Activated B cell treated with CpG ODN at 0.5 μM for 24 hours (primary cell): ENCODE measurements around the gene FAM3B. TPM values are rescaled to one million over a fixed set of nuclear protein-coding genes. Genes with fewer than 3 reads are reported as not detected.

Source experiments
- ATAC-seq: fragments of 200-7000 bp; cut with Tn5 transposase; one replicate; pipeline ENCODE4 v1.10.0; 2021; ENCODE audit warnings: low read depth, mild to moderate bottlenecking, moderate library complexity
- CTCF ChIA-PET: fragments of 350-600 bp; sonication (Branson Sonifier 250); formaldehyde crosslinking; loops from one replicate; lab custom pipeline; 2021; ENCODE audit warnings: antibody characterized with exemption; lab: Charles Lee
- POLR2A ChIA-PET: fragments of 350-600 bp; sonication (Branson Sonifier 250); formaldehyde crosslinking; loops from one replicate; lab custom pipeline; 2021; ENCODE audit warnings: antibody characterized with exemption; lab: Charles Lee
- DNase-seq: peaks from one replicate; pipeline ENCODE4 v3.0.0; 2022
- H3K27ac Mint-ChIP-seq: one replicate; pipeline ENCODE4 v1.8.0; 2020; ENCODE audit warnings: mixed read lengths
- H3K27me3 Mint-ChIP-seq: one replicate; pipeline ENCODE4 v1.8.0; 2021; ENCODE audit warnings: mixed read lengths
- H3K36me3 Mint-ChIP-seq: one replicate; pipeline ENCODE4 v1.8.0; 2021; ENCODE audit warnings: low read depth, mixed read lengths
- H3K4me1 Mint-ChIP-seq: one replicate; pipeline ENCODE4 v1.8.0; 2021; ENCODE audit warnings: mixed read lengths
- H3K4me3 Mint-ChIP-seq: one replicate; pipeline ENCODE4 v1.8.0; 2020; ENCODE audit warnings: mild to moderate bottlenecking, mixed read lengths
- H3K9me3 Mint-ChIP-seq: one replicate; pipeline ENCODE4 v1.8.0; 2020; ENCODE audit warnings: mixed read lengths
- CTCF ChIP-seq: fragments of 200-600 bp; IDR thresholded peaks from one replicate; pipeline ENCODE4 v1.8.0; 2022; ENCODE audit warnings: antibody characterized with exemption, mild to moderate bottlenecking
- intact Hi-C: fragments of 100-400 bp; cut with micrococcal nuclease; formaldehyde crosslinking; loops from one replicate; pipeline ENCODE4 v1.15.1; 2024
- total RNA-seq: library from RNA; stranded (reverse); gene quantifications from 2 replicates; pipeline ENCODE4 v1.2.3, GENCODE V29; 2022

The FAM3B gene
- total RNA-seq, 1 donor from 2014 or later: not detected

GRCh38 chr21:41396558-41397075 lies 80.0 kb downstream of the FAM3B start:
- Mint-ChIP-seq H3K4me1 (peaks cover 17% of the 10 kb centered on the region), H3K27me3 (no peaks in the 10 kb centered on the region), H3K27ac (no peak overlapping the region), H3K4me3 (no peak overlapping the region), H3K36me3 (peaks cover 80% of the 10 kb centered on the region), H3K9me3 (no peaks in the 10 kb centered on the region)
- DNase-seq (no peak), ATAC-seq (no peak)
- no peak for TF ChIP-seq CTCF
- intact Hi-C loops: no loop called here
- ChIA-PET CTCF (no interaction called here), POLR2A (interaction anchor here (1.6 kb wide), 1 partner anchor 29 kb away, joined by 4 read pairs; the partner anchor contains the start of gene MX1)

- Mint-ChIP-seq H3K4me1 (peaks cover 17% of the 10 kb centered on the region), H3K27me3 (no peaks in the 10 kb centered on the region), H3K36me3 (peaks cover 84% of the 10 kb centered on the region), H3K4me3 (no peak overlapping the region), H3K27ac (no peak overlapping the region), H3K9me3 (no peaks in the 10 kb centered on the region)
- intact Hi-C loops: no loop called here
- no peak for ATAC-seq
- DNase-seq: no peak
- TF ChIP-seq CTCF: no peak
- CTCF ChIA-PET: no interaction called here
- POLR2A ChIA-PET: interaction anchor here (1.6 kb wide), 1 partner anchor 28 kb away, joined by 4 read pairs; the partner anchor contains the start of gene MX1
Observed at GRCh38 chr21:41397471-41397891, 80.9 kb downstream of the FAM3B start.

- ATAC-seq (no peak), DNase-seq (no peak)
- peaks cover 17% of the 10 kb centered on the region for H3K4me1 Mint-ChIP-seq
- H3K27ac Mint-ChIP-seq: no peak overlapping the region
- no peaks in the 10 kb centered on the region for H3K27me3 Mint-ChIP-seq
- TF ChIP-seq CTCF: no peak
- H3K4me3 Mint-ChIP-seq: no peak overlapping the region
- intact Hi-C loops: no loop called here
- H3K9me3 Mint-ChIP-seq: no peaks in the 10 kb centered on the region
- ChIA-PET CTCF (no interaction called here), POLR2A (no interaction called here)
- H3K36me3 Mint-ChIP-seq: peaks cover 90% of the 10 kb centered on the region
Observed at GRCh38 chr21:41398251-41398650, 81.7 kb downstream of the FAM3B start.

GRCh38 chr21:41398831-41399230 lies 82.2 kb downstream of the FAM3B start:
- TF ChIP-seq CTCF: no peak
- Mint-ChIP-seq H3K4me1 (peaks cover 17% of the 10 kb centered on the region), H3K9me3 (no peaks in the 10 kb centered on the region), H3K36me3 (peaks cover 89% of the 10 kb centered on the region), H3K27me3 (no peaks in the 10 kb centered on the region), H3K27ac (no peak overlapping the region), H3K4me3 (no peak overlapping the region)
- intact Hi-C loops: no loop called here
- DNase-seq (no peak), ATAC-seq (no peak)
- ChIA-PET CTCF (no interaction called here), POLR2A (no interaction called here)

- peaks cover 17% of the 10 kb centered on the region for H3K4me1 Mint-ChIP-seq
- DNase-seq (no peak), ATAC-seq (no peak)
- no peak overlapping the region for H3K4me3 Mint-ChIP-seq
- no peaks in the 10 kb centered on the region for H3K27me3 Mint-ChIP-seq
- H3K36me3 Mint-ChIP-seq: peaks cover 88% of the 10 kb centered on the region
- POLR2A ChIA-PET: no interaction called here
- intact Hi-C loops: no loop called here
- no peaks in the 10 kb centered on the region for H3K9me3 Mint-ChIP-seq
- CTCF ChIA-PET: no interaction called here
- no peak overlapping the region for H3K27ac Mint-ChIP-seq
- no peak for TF ChIP-seq CTCF
Observed at GRCh38 chr21:41399246-41399800, 82.7 kb downstream of the FAM3B start.
